ENCODE measurements around the gene DCP2.

Gene DCP2

GRCh38 chr5:112995764-112996618, 19.4 kb downstream of the DCP2 start:
- TF ChIP-seq, protein P1, sequence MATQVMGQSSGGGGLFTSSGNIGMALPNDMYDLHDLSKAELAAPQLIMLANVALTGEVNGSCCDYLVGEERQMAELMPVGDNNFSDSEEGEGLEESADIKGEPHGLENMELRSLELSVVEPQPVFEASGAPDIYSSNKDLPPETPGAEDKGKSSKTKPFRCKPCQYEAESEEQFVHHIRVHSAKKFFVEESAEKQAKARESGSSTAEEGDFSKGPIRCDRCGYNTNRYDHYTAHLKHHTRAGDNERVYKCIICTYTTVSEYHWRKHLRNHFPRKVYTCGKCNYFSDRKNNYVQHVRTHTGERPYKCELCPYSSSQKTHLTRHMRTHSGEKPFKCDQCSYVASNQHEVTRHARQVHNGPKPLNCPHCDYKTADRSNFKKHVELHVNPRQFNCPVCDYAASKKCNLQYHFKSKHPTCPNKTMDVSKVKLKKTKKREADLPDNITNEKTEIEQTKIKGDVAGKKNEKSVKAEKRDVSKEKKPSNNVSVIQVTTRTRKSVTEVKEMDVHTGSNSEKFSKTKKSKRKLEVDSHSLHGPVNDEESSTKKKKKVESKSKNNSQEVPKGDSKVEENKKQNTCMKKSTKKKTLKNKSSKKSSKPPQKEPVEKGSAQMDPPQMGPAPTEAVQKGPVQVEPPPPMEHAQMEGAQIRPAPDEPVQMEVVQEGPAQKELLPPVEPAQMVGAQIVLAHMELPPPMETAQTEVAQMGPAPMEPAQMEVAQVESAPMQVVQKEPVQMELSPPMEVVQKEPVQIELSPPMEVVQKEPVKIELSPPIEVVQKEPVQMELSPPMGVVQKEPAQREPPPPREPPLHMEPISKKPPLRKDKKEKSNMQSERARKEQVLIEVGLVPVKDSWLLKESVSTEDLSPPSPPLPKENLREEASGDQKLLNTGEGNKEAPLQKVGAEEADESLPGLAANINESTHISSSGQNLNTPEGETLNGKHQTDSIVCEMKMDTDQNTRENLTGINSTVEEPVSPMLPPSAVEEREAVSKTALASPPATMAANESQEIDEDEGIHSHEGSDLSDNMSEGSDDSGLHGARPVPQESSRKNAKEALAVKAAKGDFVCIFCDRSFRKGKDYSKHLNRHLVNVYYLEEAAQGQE (IDR thresholded peaks at IDR 0.05; ENCODE audit: insufficient read depth in 1 of 2, low read depth in 2 of 2, low read length in 2 of 2) = no peak
- no peak for TF ChIP-seq FOXP2 (optimal IDR thresholded peaks at IDR 0.05; ENCODE audit: borderline replicate concordance, extremely low read depth, extremely low read length, insufficient read depth)
- no peak for TF ChIP-seq TAF1 (IDR thresholded peaks at IDR 0.05; ENCODE audit: borderline replicate concordance, insufficient read depth, low read length)
- no peak for TF ChIP-seq POLR2AphosphoS5 (IDR thresholded peaks at IDR 0.05; ENCODE audit: low read depth, low read length)
- no peak for TF ChIP-seq SIN3A (IDR thresholded peaks at IDR 0.05; ENCODE audit: borderline replicate concordance, insufficient read depth, low read length)

- TF ChIP-seq SIN3A (IDR thresholded peaks at IDR 0.05; ENCODE audit: borderline replicate concordance, insufficient read depth, low read length) (no peak), POLR2AphosphoS5 (IDR thresholded peaks at IDR 0.05; ENCODE audit: low read depth, low read length) (no peak)
Observed at GRCh38 chr5:112996830-112997374, 20.3 kb downstream of the DCP2 start.

GRCh38 chr5:112998296-112998695, 21.7 kb downstream of the DCP2 start:
- TF ChIP-seq TAF1 (IDR thresholded peaks at IDR 0.05; ENCODE audit: borderline replicate concordance, insufficient read depth, low read length) = no peak
- TF ChIP-seq, protein P1 (IDR thresholded peaks at IDR 0.05; ENCODE audit: insufficient read depth in 1 of 2, low read depth in 2 of 2, low read length in 2 of 2) = no peak
- TF ChIP-seq FOXP2 (optimal IDR thresholded peaks at IDR 0.05; ENCODE audit: borderline replicate concordance, extremely low read depth, extremely low read length, insufficient read depth) = no peak
- TF ChIP-seq POLR2AphosphoS5 (IDR thresholded peaks at IDR 0.05; ENCODE audit: low read depth, low read length) = no peak
- TF ChIP-seq SIN3A (IDR thresholded peaks at IDR 0.05; ENCODE audit: borderline replicate concordance, insufficient read depth, low read length) = no peak

DNA sequence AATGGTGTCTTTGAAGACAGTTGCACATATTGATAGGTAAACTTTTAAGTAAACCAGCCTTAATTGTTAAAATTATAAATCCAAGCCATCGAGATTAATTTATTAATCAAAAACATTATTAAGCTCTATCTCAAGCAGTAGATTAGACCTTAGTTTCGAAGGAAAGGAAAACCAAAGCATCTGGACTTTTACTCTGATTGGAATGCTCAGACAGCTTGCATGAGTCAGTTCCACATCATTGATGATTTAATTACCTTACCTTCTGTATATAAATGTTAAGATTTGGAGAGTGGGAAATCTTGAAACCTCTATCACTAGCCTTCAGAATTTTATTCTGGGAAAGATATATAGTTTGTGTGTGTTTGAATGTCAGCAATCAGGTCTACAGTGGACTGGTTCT, 23.9 kb downstream of the DCP2 start:
- no peak for TF ChIP-seq POLR2AphosphoS5 (IDR thresholded peaks at IDR 0.05; ENCODE audit: low read depth, low read length)
- no peak for TF ChIP-seq FOXP2 (optimal IDR thresholded peaks at IDR 0.05; ENCODE audit: borderline replicate concordance, extremely low read depth, extremely low read length, insufficient read depth)
- no peak for TF ChIP-seq TAF1 (IDR thresholded peaks at IDR 0.05; ENCODE audit: borderline replicate concordance, insufficient read depth, low read length)
- TF ChIP-seq SIN3A (IDR thresholded peaks at IDR 0.05; ENCODE audit: borderline replicate concordance, insufficient read depth, low read length) = no peak
- TF ChIP-seq, protein P1 (IDR thresholded peaks at IDR 0.05; ENCODE audit: insufficient read depth in 1 of 2, low read depth in 2 of 2, low read length in 2 of 2) = no peak

GRCh38 chr5:113002423-113002822, 25.8 kb downstream of the DCP2 start:
- TF ChIP-seq POLR2AphosphoS5 (IDR thresholded peaks at IDR 0.05; ENCODE audit: low read depth, low read length) = no peak
- TF ChIP-seq FOXP2 (optimal IDR thresholded peaks at IDR 0.05; ENCODE audit: borderline replicate concordance, extremely low read depth, extremely low read length, insufficient read depth) = no peak
- TF ChIP-seq SIN3A (IDR thresholded peaks at IDR 0.05; ENCODE audit: borderline replicate concordance, insufficient read depth, low read length) = no peak
- TF ChIP-seq, protein P1 (IDR thresholded peaks at IDR 0.05; ENCODE audit: insufficient read depth in 1 of 2, low read depth in 2 of 2, low read length in 2 of 2) = no peak
- TF ChIP-seq TAF1 (IDR thresholded peaks at IDR 0.05; ENCODE audit: borderline replicate concordance, insufficient read depth, low read length) = no peak

Data from PFSK-1 (cell line).